Mesenchymal stem cell (in vitro differentiated cells and primary cell): ENCODE results near the gene UGT3A1.
A peak's percentile ranks its signal among the peaks of the same experiment; 100 is the strongest.

ENCODE experiments used
- DNase-seq: peaks from one replicate; pipeline ENCODE4 v3.0.0-alpha.2; 2013
- H2AFZ ChIP-seq: one replicate; pipeline ENCODE4 v1.6.1; 2013; ENCODE audit warnings: low read depth, mild to moderate bottlenecking, control low read depth, inconsistent platforms, low read length, moderate library complexity
- H2AK5ac ChIP-seq: 2 replicates; pipeline ENCODE4 v1.6.1; 2013; ENCODE audit warnings: low read length, moderate library complexity, mild to moderate bottlenecking, inconsistent platforms; ENCODE audit not compliant: severe bottlenecking
- H2BK120ac ChIP-seq: one replicate; pipeline ENCODE4 v1.6.1; 2013; ENCODE audit warnings: low read depth, mild to moderate bottlenecking, inconsistent platforms, low read length, moderate library complexity
- H2BK12ac ChIP-seq, 2 experiments: one replicate each; pipeline ENCODE4 v1.6.1; 2013; ENCODE audit warnings: inconsistent platforms in 2 of 2, low read length in 2 of 2, mild to moderate bottlenecking in 2 of 2, moderate library complexity in 2 of 2, control low read depth in 1 of 2
- H2BK15ac ChIP-seq: one replicate; pipeline ENCODE4 v1.6.1; 2013; ENCODE audit warnings: mild to moderate bottlenecking, low read depth, inconsistent platforms; ENCODE audit not compliant: poor library complexity, severe bottlenecking
- H2BK5ac ChIP-seq: 2 replicates; pipeline ENCODE4 v1.6.1; 2013; ENCODE audit warnings: low read depth, mild to moderate bottlenecking, low read length, control low read depth, inconsistent platforms; ENCODE audit not compliant: poor library complexity, severe bottlenecking
- H3K14ac ChIP-seq, 2 experiments: one replicate each; pipeline ENCODE4 v1.6.1; 2013; ENCODE audit warnings: inconsistent platforms in 2 of 2, low read length in 2 of 2, control low read depth in 1 of 2, mild to moderate bottlenecking in 1 of 2, moderate library complexity in 1 of 2
- H3K18ac ChIP-seq, 2 experiments: one replicate each; pipeline ENCODE4 v1.6.1; 2013; ENCODE audit warnings: inconsistent platforms in 2 of 2, low read length in 2 of 2, control low read depth in 1 of 2, low read depth in 1 of 2, mild to moderate bottlenecking in 1 of 2
- H3K23ac ChIP-seq, 2 experiments: one replicate each; pipeline ENCODE4 v1.6.1; 2013; ENCODE audit warnings: inconsistent platforms in 2 of 2, low read length in 2 of 2, mild to moderate bottlenecking in 2 of 2, moderate library complexity in 2 of 2, control low read depth in 1 of 2
- H3K27ac ChIP-seq: 2 replicates; pipeline ENCODE4 v1.5.1; 2013; ENCODE audit warnings: mild to moderate bottlenecking, moderate library complexity, low read length, control low read depth, inconsistent platforms; ENCODE audit not compliant: poor library complexity, severe bottlenecking
- H3K27me3 ChIP-seq, 2 experiments: 2 replicates each; pipeline versions ENCODE4 v1.6.1 to v1.7.0; 2013; ENCODE audit warnings: low read length in 2 of 2, mild to moderate bottlenecking in 2 of 2, moderate library complexity in 2 of 2, control low read depth in 1 of 2, inconsistent platforms in 1 of 2; ENCODE audit not compliant: control insufficient read depth in 1 of 2, insufficient read depth in 1 of 2
- H3K36me3 ChIP-seq, 2 experiments: 2 replicates each; pipeline versions ENCODE4 v1.6.1 to v1.7.0; 2013; ENCODE audit warnings: low read length in 2 of 2, control low read depth in 1 of 2, inconsistent platforms in 1 of 2, low read depth in 1 of 2, mild to moderate bottlenecking in 1 of 2; ENCODE audit not compliant: insufficient read depth in 2 of 2, control insufficient read depth in 1 of 2
- H3K4ac ChIP-seq, 2 experiments: one replicate each; pipeline ENCODE4 v1.6.1; 2013; ENCODE audit warnings: inconsistent platforms in 2 of 2, low read length in 2 of 2, mild to moderate bottlenecking in 2 of 2, moderate library complexity in 2 of 2, control low read depth in 1 of 2, low read depth in 1 of 2
- H3K4me1 ChIP-seq: 2 replicates; pipeline ENCODE4 v1.6.1; 2013; ENCODE audit warnings: low read depth, low read length, control low read depth; ENCODE audit not compliant: control insufficient read depth, insufficient read depth
- H3K4me2 ChIP-seq: 2 replicates; pipeline ENCODE4 v1.6.1; 2013; ENCODE audit warnings: low read length, mild to moderate bottlenecking, inconsistent platforms; ENCODE audit not compliant: poor library complexity, severe bottlenecking
- H3K4me3 ChIP-seq, 2 experiments: 2 replicates each; pipeline versions ENCODE4 v1.5.1 to v1.7.0; 2013; ENCODE audit warnings: low read length in 2 of 2, mild to moderate bottlenecking in 2 of 2, control low read depth in 1 of 2, low read depth in 1 of 2; ENCODE audit not compliant: insufficient read depth in 1 of 2
- H3K79me1 ChIP-seq: replicated peaks from 2 replicates; pipeline ENCODE4 v1.6.1; 2013; ENCODE audit warnings: mild to moderate bottlenecking, control low read depth, low read length, inconsistent platforms; ENCODE audit not compliant: poor library complexity, severe bottlenecking
- H3K9ac ChIP-seq: 2 replicates; pipeline ENCODE4 v1.7.0; 2013; ENCODE audit warnings: mild to moderate bottlenecking, low read length, moderate library complexity
- H3K9me3 ChIP-seq: 2 replicates; pipeline ENCODE4 v1.7.0; 2013; ENCODE audit warnings: mild to moderate bottlenecking, low read length; ENCODE audit not compliant: control insufficient read depth
- H4K8ac ChIP-seq: one replicate; pipeline ENCODE4 v1.6.1; 2013; ENCODE audit warnings: inconsistent platforms, mild to moderate bottlenecking, low read length, moderate library complexity
- H4K91ac ChIP-seq: one replicate; pipeline ENCODE4 v1.6.1; 2013; ENCODE audit warnings: mild to moderate bottlenecking, low read length, inconsistent platforms
- WGBS: methylation state at CpG from one replicate; pipeline ENCODE4 v1.1.7; 2013; ENCODE audit warnings: mixed read lengths; 5-methylcytosine and 5-hydroxymethylcytosine counted together

UGT3A1 gene

GRCh38 chr5:35902046-35902672 lies 89.0 kb downstream of the UGT3A1 start:
- no peak overlapping the region for H3K4me2 ChIP-seq
- H2AFZ ChIP-seq: no peak overlapping the region
- no peak overlapping the region for H3K23ac ChIP-seq
- no peak overlapping the region for H3K4me3 ChIP-seq
- H3K9ac ChIP-seq: no peak overlapping the region
- no peak overlapping the region for H2BK5ac ChIP-seq
- H3K4me1 ChIP-seq: no peaks in the 10 kb centered on the region
- no peak overlapping the region for H4K91ac ChIP-seq
- WGBS: 88% methylated on average over 2 of the region's 2 CpGs
- no peak overlapping the region for H2BK15ac ChIP-seq
- no peaks in the 10 kb centered on the region for H3K79me1 ChIP-seq
- H3K18ac ChIP-seq: no peak overlapping the region
- H2BK12ac ChIP-seq: peak overlapping the region in 1 of 2 experiments; percentile 15
- no peaks in the 10 kb centered on the region for H3K36me3 ChIP-seq
- H2BK120ac ChIP-seq: no peak overlapping the region
- H4K8ac ChIP-seq: no peak overlapping the region
- H2AK5ac ChIP-seq: no peak overlapping the region
- DNase-seq: peak; percentile 44
- no peak overlapping the region for H3K14ac ChIP-seq
- H3K27ac ChIP-seq: no peak overlapping the region
- H3K9me3 ChIP-seq: no peaks in the 10 kb centered on the region
- H3K27me3 ChIP-seq: no peaks in the 10 kb centered on the region
- no peak overlapping the region for H3K4ac ChIP-seq
